Measurements from ENCODE around the gene ACBD6. TPM values are rescaled to one million over a fixed set of nuclear protein-coding genes. Genes with fewer than 3 reads are reported as not detected.

Gene ACBD6
- total and polyA plus RNA-seq, 10 of the 15 experiments (the other 5 are each of a cell fraction or from before 2014, with no cell fraction given), result 15.0 to 67.3 (median 55.0) TPM

GRCh38 chr1:180489313-180489712 lies 13.1 kb downstream of the ACBD6 start:
- no peaks in the 10 kb centered on the region for H3K27me3 ChIP-seq (replicated peaks in 1 of 2; ENCODE audit: control insufficient read depth in 2 of 2, insufficient read depth in 2 of 2, low read length in 1 of 2)
- H3K36me3 ChIP-seq (ENCODE audit: control insufficient read depth in 2 of 2, insufficient read depth in 2 of 2, low read length in 1 of 2), result peaks cover 0 to 27% of the 10 kb centered on the region in 2 experiments
- H3K27ac ChIP-seq (ENCODE audit: control insufficient read depth, insufficient read depth), result no peak overlapping the region
- POLR2A ChIA-PET, result no interaction called here
- no peak for TF ChIP-seq CHD4 (IDR thresholded peaks at IDR 0.05)
- TF ChIP-seq, protein P1, sequence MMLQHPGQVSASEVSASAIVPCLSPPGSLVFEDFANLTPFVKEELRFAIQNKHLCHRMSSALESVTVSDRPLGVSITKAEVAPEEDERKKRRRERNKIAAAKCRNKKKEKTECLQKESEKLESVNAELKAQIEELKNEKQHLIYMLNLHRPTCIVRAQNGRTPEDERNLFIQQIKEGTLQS (IDR thresholded peaks at IDR 0.05; ENCODE audit: borderline replicate concordance, extremely low read depth, low read depth, low read length), result no peak
- intact Hi-C loops (cut with micrococcal nuclease; ENCODE audit: unreplicated experiment), result no loop called here
- ATAC-seq (no peak), DNase-seq (ENCODE audit: low read depth, low spot score) (no peak), FAIRE-seq (no peak)
- no peaks in the 10 kb centered on the region for H3K79me2 ChIP-seq (ENCODE audit: control insufficient read depth, insufficient read depth, low read length)
- H3K9ac ChIP-seq (ENCODE audit: control insufficient read depth, insufficient read depth, low read length), result no peak overlapping the region
- H3K4me3 ChIP-seq, result no peak overlapping the region
- CTCF ChIA-PET, result interaction anchor here (1.1 to 1.7 kb wide), 2 partner anchors 11 to 310 kb away, joined by 3 to 11 read pairs; no protein-coding TSS in a partner anchor
- BruUV-seq (replicated peaks), result no TSS peak
- H2AFZ ChIP-seq (ENCODE audit: control insufficient read depth, low read depth, low read length), result no peak overlapping the region
- in situ Hi-C loops (cut with MboI), result loop anchor here (25.0 kb wide), 1 partner anchor 627 kb away; no protein-coding TSS in a partner anchor
- H4K20me1 ChIP-seq (ENCODE audit: control insufficient read depth, insufficient read depth), result no peaks in the 10 kb centered on the region
- RAD21 ChIA-PET (ENCODE audit: unreplicated experiment), result interaction anchor here (0.7 kb wide), 1 partner anchor 238 kb away, joined by 3 read pairs; no protein-coding TSS in a partner anchor
- 100% methylated on average over 2 of the region's 2 CpGs for WGBS (ENCODE audit: insufficient coverage, insufficient replicate concordance, low lambda C conversion rate, missing lambda C conversion rate)
- no peaks in the 10 kb centered on the region for H3K9me3 ChIP-seq (replicated peaks; ENCODE audit: control insufficient read depth, insufficient read depth, low read length)
- SMC1A ChIA-PET (ENCODE audit: uncharacterized antibody, unreplicated experiment), result interaction anchor here (1.4 kb wide), 1 partner anchor 12 kb away, joined by 4 read pairs; no protein-coding TSS in a partner anchor
- H3K4me2 ChIP-seq (ENCODE audit: control insufficient read depth, insufficient read depth), result no peak overlapping the region
- H3K4me1 ChIP-seq (ENCODE audit: control insufficient read depth, insufficient read depth, low read length), result no peaks in the 10 kb centered on the region

- H3K4me3 ChIP-seq, result no peak overlapping the region
- no peak overlapping the region for H3K27ac ChIP-seq (ENCODE audit: control insufficient read depth, insufficient read depth)
- no peak overlapping the region for H2AFZ ChIP-seq (ENCODE audit: control insufficient read depth, low read depth, low read length)
- BruUV-seq (replicated peaks), result no TSS peak
- ChIA-PET CTCF (interaction anchor here (1.1 to 1.7 kb wide), 3 partner anchors 11 to 310 kb away, joined by 3 to 11 read pairs (median 5); partner anchors contain the start of gene ACBD6), POLR2A (no interaction called here), RAD21 (ENCODE audit: unreplicated experiment) (interaction anchor here (0.7 kb wide), 1 partner anchor 125 kb away, joined by 3 read pairs; no protein-coding TSS in a partner anchor), SMC1A (ENCODE audit: uncharacterized antibody, unreplicated experiment) (interaction anchor here (0.7 to 1.4 kb wide), 3 partner anchors 10 to 13 kb away, joined by 3 to 4 read pairs (median 3); no protein-coding TSS in a partner anchor)
- intact Hi-C loops (cut with micrococcal nuclease; ENCODE audit: unreplicated experiment) (no loop called here), in situ Hi-C loops (cut with MboI) (loop anchor here (25.0 kb wide), 1 partner anchor 626 kb away; no protein-coding TSS in a partner anchor)
- FAIRE-seq (no peak), ATAC-seq (no peak), DNase-seq (ENCODE audit: low read depth, low spot score) (no peak)
- 66% methylated on average over 2 of the region's 2 CpGs for WGBS (ENCODE audit: insufficient coverage, insufficient replicate concordance, low lambda C conversion rate, missing lambda C conversion rate)
- no peak overlapping the region for H3K4me2 ChIP-seq (ENCODE audit: control insufficient read depth, insufficient read depth)
- H3K36me3 ChIP-seq (ENCODE audit: control insufficient read depth in 2 of 2, insufficient read depth in 2 of 2, low read length in 1 of 2), result peaks cover 0 to 27% of the 10 kb centered on the region in 2 experiments
- H3K27me3 ChIP-seq (replicated peaks in 1 of 2; ENCODE audit: control insufficient read depth in 2 of 2, insufficient read depth in 2 of 2, low read length in 1 of 2), result no peaks in the 10 kb centered on the region
- no peaks in the 10 kb centered on the region for H3K79me2 ChIP-seq (ENCODE audit: control insufficient read depth, insufficient read depth, low read length)
- no peaks in the 10 kb centered on the region for H3K9me3 ChIP-seq (replicated peaks; ENCODE audit: control insufficient read depth, insufficient read depth, low read length)
- H3K9ac ChIP-seq (ENCODE audit: control insufficient read depth, insufficient read depth, low read length), result no peak overlapping the region
- no peaks in the 10 kb centered on the region for H4K20me1 ChIP-seq (ENCODE audit: control insufficient read depth, insufficient read depth)
- no peaks in the 10 kb centered on the region for H3K4me1 ChIP-seq (ENCODE audit: control insufficient read depth, insufficient read depth, low read length)
- TF ChIP-seq BMI1 (IDR thresholded peaks at IDR 0.05; ENCODE audit: borderline replicate concordance) (no peak), PAX5 (IDR thresholded peaks at IDR 0.05; ENCODE audit: borderline replicate concordance, low read depth, low read length) (no peak), SUPT20H (IDR thresholded peaks at IDR 0.05; ENCODE audit: borderline replicate concordance, control insufficient read depth, low read depth, low read length) (no peak), SREBF2 (IDR thresholded peaks at IDR 0.05; ENCODE audit: low read length) (no peak), USF1 (IDR thresholded peaks at IDR 0.05; ENCODE audit: borderline replicate concordance, extremely low read length, insufficient read depth, low read depth, low read length) (no peak), NFYB (IDR thresholded peaks at IDR 0.05; ENCODE audit: insufficient read depth, low read depth, low read length) (no peak), RCOR1 (conservative IDR thresholded peaks at IDR 0.05; ENCODE audit: low read depth, low read length) (no peak), HDAC6 (IDR thresholded peaks at IDR 0.05; ENCODE audit: unreplicated experiment) (no peak), SRF (IDR thresholded peaks at IDR 0.05; ENCODE audit: low read depth in 2 of 2, low read length in 2 of 2) (no peak), KAT2A (conservative IDR thresholded peaks at IDR 0.05; ENCODE audit: control insufficient read depth, low read depth, low read length) (no peak), CTCF (IDR thresholded peaks at IDR 0.05 in 2 of 3, conservative IDR thresholded peaks at IDR 0.05 in 1 of 3; ENCODE audit: control insufficient read depth in 2 of 3, extremely low read depth in 1 of 3, insufficient read depth in 1 of 3, low read depth in 3 of 3, low read length in 3 of 3) (no peak)
Observed at GRCh38 chr1:180488661-180489060, 13.7 kb downstream of the ACBD6 start.

All from GM12878 (cell line).